GM18517 (cell line): ENCODE measurements around the gene CUTA.
"Not testable (repeated sequence)": the region's sequence is repeated elsewhere in the genome, so short reads cannot be mapped to it uniquely, and the experiment has no call there.

Experiments
- ATAC-seq: cut with Tn5 transposase; IDR thresholded peaks from one replicate; pipeline ENCODE4 v1.9.1; 2021; ENCODE audit warnings: mild to moderate bottlenecking, moderate library complexity; ENCODE audit not compliant: unreplicated experiment

CUTA gene

GRCh38 chr6:33373960-33374910 is 43.7 kb downstream of the CUTA start:
- ATAC-seq: no peak

GRCh38 chr6:33372526-33373123 is 45.3 kb downstream of the CUTA start:
- no peak for ATAC-seq

GRCh38 chr6:33371901-33372300 is 46.0 kb downstream of the CUTA start:
- ATAC-seq: not testable (repeated sequence)

- not testable (repeated sequence) for ATAC-seq
Observed at GRCh38 chr6:33367715-33368025, 50.2 kb downstream of the CUTA start.

- ATAC-seq: no peak
Observed at GRCh38 chr6:33367009-33367714, 50.7 kb downstream of the CUTA start.
